ENCODE measurements around the gene STRN3.
"Not testable (repeated sequence)": the region's sequence is repeated elsewhere in the genome, so short reads cannot be mapped to it uniquely, and the experiment has no call there.

- not testable (repeated sequence) for TF ChIP-seq CTCF, POLR2A (IDR thresholded peaks at IDR 0.05)
Measured at GRCh38 chr14:31042893-31043292, 16.7 kb upstream of the STRN3 start.
